Fibroblast of mammary gland (primary cell): ENCODE results near the gene EHMT1.
"Not testable (repeated sequence)": the region's sequence is repeated elsewhere in the genome, so short reads cannot be mapped to it uniquely, and the experiment has no call there.

Experiments used
- DNase-seq: peaks from one replicate; pipeline ENCODE4 v3.0.0-alpha.2; 2010; ENCODE audit warnings: low read depth
- H3K4me3 ChIP-seq: 2 replicates; pipeline ENCODE4 v1.5.1; 2011; ENCODE audit warnings: low read depth, mild to moderate bottlenecking, low read length, moderate library complexity; ENCODE audit not compliant: control insufficient read depth
- CTCF ChIP-seq: conservative IDR thresholded peaks from 2 replicates; pipeline ENCODE4 v1.5.1; 2011; ENCODE audit warnings: low read depth, low read length, inconsistent platforms; ENCODE audit not compliant: control insufficient read depth, insufficient read depth

EHMT1 gene

GRCh38 chr9:137708590-137709284 lies 89.9 kb downstream of the EHMT1 start:
- no peak overlapping the region for H3K4me3 ChIP-seq
- DNase-seq: no peak
- TF ChIP-seq CTCF: no peak

GRCh38 chr9:137709411-137710101 lies 90.8 kb downstream of the EHMT1 start:
- TF ChIP-seq CTCF: no peak
- no peak overlapping the region for H3K4me3 ChIP-seq
- no peak for DNase-seq

- DNase-seq: no peak
- no peak overlapping the region for H3K4me3 ChIP-seq
- no peak for TF ChIP-seq CTCF
Observed at GRCh38 chr9:137710704-137711103, 91.9 kb downstream of the EHMT1 start.

- TF ChIP-seq CTCF: no peak
- H3K4me3 ChIP-seq: no peak overlapping the region
- DNase-seq: no peak
Observed at GRCh38 chr9:137711678-137712105, 92.9 kb downstream of the EHMT1 start.

- DNase-seq: no peak
- TF ChIP-seq CTCF: no peak
- no peak overlapping the region for H3K4me3 ChIP-seq
Observed at GRCh38 chr9:137715321-137715720, 96.5 kb downstream of the EHMT1 start.

- H3K4me3 ChIP-seq, DNase-seq: not testable (repeated sequence)
Observed at GRCh38 chr9:137715866-137716693, 97.3 kb downstream of the EHMT1 start.

- no peak for TF ChIP-seq CTCF
- no peak overlapping the region for H3K4me3 ChIP-seq
- DNase-seq: no peak
Observed at GRCh38 chr9:137716694-137717287, 98.0 kb downstream of the EHMT1 start.
